GM19463 (cell line): ENCODE results near the gene C17orf107.
A peak's percentile ranks its signal among the peaks of the same experiment; 100 is the strongest.

Source experiments
- ATAC-seq: cut with Tn5 transposase; IDR thresholded peaks from one replicate; pipeline ENCODE4 v1.9.1; 2021; ENCODE audit warnings: mild to moderate bottlenecking, moderate library complexity; ENCODE audit not compliant: unreplicated experiment

The C17orf107 gene

DNA sequence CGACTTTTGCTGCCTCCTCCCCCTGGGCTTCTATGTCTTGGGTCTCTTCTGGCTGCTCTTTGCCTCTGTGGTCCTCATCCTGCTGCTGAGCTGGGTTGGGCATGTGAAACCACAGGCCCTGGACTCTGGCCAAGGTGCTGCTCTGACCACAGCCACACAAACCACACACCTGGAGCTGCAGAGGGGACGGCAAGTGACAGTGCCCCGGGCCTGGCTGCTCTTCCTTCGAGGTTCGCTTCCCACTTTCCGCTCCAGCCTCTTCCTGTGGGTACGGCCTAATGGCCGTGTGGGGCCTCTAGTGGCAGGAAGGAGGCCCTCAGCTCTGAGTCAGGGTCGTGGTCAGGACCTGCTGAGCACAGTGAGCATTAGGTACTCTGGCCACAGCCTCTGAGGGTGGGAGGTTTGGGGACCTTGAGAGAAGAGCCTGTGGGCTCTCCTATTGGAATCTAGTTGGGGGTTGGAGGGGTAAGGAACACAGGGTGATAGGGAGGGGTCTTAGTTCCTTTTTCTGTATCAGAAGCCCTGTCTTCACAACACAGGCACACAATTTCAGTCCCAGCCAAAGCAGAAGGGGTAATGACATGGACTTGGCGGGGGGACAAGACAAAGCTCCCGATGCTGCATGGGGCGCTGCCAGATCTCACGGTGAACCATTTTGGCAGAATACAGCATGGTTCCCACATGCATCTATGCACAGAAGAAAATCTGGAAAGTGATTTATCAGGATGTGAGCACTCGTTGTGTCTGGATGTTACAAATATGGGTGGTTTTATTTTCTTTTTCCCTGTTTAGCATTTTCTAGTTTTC lies 35.0 kb downstream of the C17orf107 start:
- ATAC-seq = no peak

DNA sequence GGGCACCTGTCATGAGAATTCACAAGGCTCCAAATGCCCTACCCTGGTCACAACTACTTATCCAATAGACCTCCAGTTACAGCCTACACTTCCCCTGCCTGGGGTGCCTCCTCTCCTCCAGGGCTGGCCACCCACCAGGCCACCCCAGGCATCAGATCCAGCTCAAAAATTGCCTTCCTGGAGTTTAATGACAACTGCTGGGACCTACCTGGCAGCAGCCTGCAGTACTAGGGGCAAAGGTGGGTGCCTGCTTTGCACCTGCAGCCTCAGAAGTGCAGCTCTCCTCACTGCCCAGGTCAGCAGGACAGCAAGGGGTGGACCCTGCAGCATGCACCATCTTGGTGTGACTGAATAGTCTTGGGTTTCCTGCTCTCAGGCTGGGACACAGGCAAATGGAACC lies 36.3 kb downstream of the C17orf107 start:
- ATAC-seq = no peak

DNA sequence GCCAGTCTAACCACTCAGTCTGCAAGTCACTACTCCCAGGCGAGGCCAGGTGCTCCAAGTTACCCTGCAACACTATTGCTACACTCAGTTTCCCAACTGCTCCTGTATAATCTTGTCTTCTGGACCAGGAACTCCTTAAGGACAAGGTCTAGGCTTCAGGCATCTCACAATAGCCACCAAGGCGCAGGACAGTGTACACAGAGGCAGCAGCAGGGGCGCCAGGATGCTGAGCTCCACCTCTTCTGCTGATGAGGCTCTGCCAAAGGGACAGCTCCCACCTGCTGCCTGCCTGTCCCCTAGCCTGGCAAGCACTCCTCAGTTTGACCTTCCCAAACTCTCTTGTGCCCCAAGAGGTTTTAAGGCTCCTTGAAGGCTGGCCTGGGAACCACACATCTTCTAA lies 37.1 kb downstream of the C17orf107 start:
- ATAC-seq = no peak

DNA sequence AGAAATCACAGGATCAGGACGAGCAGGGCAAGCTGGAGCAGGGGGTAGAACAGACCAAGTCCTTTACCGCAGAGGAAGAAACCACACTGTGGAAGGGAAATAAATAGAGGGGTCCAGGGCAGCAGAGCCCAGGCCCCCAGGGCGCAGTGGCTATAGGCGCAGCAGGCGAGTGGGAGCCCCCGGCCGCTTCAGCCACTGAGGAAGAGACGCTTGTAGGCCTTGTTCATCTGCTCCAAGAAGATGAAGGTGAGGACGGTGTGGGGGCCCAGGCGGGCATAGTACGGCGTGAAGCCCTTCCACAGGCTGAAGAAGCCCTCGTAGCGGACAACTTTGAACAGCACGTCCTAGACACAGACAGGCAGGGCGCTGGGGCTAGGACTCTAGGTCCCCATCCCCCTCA lies 38.2 kb downstream of the C17orf107 start:
- ATAC-seq = no peak

DNA sequence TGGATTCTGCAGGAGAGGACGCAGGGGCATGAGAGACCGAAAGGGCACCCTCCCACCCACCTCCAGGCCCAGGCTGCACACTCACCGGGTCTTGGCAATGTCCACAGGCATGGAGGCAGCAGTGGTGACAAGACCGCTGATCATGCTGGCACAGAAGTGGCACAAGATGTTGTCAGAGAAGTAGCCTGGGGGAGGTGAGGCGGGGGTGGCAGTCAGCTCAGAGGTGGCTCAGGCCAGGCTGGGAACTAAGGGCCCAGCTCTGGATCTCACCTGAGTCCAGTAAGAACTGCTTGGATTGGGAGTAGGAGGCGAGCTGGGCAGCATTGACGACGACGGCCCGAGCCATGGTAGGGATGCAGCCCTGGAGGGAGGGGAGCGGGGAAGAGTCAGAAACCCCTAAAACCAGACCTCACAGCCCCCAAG lies 38.7 kb downstream of the C17orf107 start:
- ATAC-seq = no peak

DNA sequence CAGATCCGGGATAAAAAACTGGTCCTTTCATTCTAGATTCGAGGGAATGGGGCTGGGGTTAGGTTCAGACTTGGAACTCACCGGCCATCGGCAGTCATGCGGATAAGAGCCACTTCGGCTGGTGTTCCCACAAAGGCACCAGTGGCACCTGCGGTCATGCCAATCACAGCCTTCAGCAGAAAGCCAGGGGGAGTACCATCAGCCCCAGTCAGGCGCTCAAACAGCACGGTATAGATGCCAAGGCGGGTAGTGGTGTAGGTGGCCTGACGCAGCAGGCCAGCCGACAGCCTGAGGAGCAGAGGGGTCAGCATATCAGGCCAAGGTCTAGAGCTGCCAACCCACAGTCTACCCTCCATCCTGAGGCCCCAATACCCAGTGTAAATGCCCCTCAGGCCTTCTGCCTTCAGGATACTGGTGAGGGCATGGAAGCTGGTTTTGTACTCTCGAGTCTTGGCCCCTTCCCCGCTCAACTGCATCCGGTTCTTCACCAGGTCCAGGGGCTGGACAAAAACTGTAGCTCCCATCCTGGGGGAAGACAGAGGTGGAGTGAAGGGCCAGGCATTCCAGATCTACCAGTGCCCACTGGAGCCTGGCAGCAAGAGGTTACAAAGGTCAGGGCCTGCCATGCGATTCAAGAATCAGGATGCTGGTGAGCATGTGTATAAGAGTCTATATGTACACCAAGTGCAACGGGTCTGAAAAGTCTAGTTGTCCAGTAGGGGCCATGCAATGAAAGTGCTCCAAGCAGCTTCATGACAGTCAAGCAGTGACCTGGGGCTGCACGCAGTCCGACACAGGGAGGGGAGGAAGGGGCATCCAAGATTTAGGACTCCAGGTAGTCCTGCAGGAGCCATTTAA lies 39.6 kb downstream of the C17orf107 start:
- no peak for ATAC-seq

DNA sequence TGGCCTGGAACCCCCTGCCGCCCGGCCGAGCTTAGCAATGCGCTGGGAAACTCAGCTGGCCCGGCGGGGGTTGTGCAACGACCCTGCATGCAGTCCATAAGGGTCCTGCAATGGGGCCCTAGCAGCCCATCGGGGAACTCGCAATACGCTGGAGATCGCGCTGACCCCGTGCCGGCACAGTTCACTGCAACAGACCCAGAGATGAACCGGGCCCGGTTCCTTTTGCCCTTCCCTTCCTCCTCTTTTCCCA lies 40.1 kb downstream of the C17orf107 start:
- ATAC-seq = no peak

DNA sequence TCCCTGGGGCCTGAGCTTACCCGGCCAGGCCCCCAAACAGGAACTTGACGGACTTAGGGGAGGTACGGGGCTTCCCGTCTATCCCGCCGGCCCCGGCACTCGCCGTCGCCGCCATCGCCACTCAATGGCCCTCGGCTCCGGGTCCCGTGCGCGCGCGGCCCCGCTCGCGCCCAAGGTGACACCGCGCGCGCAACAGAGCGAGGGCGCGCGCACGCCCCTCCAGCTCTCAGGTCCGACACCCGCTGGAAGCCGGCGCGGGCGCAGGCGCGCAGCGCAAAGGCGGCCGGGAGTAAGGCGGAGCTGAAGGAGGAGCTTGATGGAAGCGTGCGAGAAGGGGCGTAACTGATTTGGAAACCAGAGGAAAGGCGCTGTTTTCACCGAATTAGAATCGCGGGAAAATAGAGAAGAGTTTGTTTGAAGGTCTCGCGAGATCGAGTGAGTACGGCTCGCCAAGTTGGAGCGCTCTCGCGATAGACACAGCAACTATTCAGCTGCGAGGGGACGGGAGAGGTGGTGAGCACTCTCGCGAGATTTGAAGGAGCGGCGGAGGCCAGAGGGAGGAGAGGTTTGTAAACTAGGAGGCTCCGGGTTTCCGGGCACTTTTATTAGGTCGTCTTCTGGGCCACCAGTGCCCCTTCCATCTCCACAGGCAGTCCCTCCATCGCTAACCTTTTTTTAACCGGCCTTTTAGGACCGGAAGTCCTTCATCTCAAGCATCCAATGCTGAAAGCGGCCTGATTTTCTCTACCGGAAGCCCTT lies 40.6 kb downstream of the C17orf107 start, which contains the start of the genes RNF167 and SLC25A11:
TSS of gene RNF167 (plus strand) at position 473 of the 759 bp plus-strand sequence. CDS start 642 bp downstream, outside the sequence.
TSS of gene SLC25A11 (minus strand) at position 251 of the 759 bp plus-strand sequence. CDS start at position 115, 136 bp downstream.
- ATAC-seq = peak; percentile 75

DNA sequence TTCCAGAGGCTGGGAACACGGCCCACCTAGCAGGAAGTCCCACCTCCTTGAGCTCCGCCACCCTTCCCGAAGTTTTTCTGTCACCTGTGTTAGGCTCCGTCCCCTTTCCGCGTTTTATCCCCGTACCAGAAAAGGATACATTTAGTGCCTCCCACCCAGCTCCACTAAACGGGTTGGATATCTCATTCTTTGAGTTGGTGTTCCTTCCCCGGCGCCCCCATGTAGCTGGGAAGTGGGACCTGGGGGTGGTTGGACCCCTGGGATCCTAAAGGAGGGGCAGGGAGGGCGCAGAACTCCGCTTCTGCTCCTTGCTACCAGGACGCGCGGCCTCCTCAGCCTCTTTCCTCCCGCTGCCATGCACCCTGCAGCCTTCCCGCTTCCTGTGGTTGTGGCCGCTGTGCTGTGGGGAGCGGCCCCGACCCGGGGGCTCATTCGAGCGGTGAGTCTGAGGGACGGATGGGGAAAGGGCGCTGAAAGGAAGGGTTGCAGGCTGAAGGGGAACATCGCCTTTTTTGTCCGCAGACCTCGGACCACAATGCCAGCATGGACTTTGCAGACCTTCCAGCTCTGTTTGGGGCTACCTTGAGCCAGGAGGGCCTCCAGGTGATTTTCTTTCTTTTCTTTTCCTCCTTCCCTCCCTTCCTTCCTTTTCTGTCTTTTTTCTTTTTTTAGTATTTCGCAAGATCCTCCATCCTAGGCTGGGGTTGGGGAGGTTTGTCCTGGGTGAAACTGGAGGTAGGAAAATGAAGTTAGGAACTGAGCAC lies 41.4 kb downstream of the C17orf107 start:
- peak; percentile 14 for ATAC-seq

DNA sequence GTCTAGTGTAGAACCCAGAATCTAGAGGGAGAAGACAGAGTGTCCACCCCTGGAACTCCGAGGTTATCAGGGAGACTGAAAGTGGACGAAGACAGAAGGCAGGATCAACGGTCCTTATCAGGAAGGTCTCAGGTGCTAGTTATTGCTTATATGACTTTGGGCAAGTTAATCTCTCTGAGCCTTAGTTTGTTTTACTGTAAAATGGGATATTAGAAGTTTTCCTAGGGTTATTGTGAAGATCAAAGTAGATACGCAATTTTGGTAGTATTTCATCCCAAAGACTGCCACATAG lies 41.9 kb downstream of the C17orf107 start:
- ATAC-seq = no peak

DNA sequence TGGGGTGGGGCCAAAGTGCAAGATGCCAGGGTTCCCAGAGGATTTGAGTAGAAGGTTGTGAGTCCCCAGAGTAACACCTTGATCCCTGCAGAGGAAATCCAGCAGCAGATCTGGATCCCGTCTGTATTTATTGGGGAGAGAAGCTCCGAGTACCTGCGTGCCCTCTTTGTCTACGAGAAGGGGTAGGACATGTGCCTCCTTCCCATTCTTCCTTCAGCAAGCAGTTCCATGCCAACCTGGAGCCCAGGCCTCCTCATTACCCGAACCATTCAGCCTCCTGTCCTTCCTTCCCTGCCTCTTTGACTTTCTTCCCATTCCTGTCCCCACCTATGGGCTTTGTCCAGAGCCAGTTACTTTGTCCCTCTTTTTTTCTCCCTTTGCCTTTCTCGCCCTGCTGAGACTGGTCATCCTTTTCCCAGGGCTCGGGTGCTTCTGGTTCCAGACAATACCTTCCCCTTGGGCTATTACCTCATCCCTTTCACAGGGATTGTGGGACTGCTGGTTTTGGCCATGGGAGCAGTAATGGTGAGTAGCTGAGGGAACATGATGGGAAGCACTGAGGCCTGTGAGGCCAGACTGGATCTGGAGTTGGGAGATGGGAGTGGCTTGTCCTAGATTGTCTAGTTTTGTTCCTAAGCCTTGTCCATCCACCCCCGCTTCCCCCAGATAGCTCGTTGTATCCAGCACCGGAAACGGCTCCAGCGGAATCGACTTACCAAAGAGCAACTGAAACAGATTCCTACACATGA lies 43.6 kb downstream of the C17orf107 start:
- no peak for ATAC-seq

DNA sequence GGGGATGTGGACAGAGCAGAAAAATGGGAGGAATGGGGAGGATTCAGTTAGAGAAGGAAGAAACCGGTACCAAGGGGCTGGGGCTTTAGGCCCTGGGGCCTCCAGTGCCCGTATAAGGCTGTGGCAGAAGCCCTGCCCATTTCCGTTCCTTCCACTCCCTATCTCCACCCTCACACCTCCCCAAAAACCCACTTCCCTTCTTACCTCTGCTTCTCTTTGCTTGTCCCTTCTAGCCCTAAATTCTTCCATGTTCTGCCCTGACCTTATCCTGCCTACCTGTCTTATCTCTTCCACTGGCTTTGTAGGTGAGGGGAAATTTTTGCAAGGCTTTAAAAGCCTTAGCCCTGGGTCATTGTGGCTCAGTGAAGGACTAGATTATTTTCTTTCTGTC lies 44.8 kb downstream of the C17orf107 start:
- ATAC-seq = no peak

DNA sequence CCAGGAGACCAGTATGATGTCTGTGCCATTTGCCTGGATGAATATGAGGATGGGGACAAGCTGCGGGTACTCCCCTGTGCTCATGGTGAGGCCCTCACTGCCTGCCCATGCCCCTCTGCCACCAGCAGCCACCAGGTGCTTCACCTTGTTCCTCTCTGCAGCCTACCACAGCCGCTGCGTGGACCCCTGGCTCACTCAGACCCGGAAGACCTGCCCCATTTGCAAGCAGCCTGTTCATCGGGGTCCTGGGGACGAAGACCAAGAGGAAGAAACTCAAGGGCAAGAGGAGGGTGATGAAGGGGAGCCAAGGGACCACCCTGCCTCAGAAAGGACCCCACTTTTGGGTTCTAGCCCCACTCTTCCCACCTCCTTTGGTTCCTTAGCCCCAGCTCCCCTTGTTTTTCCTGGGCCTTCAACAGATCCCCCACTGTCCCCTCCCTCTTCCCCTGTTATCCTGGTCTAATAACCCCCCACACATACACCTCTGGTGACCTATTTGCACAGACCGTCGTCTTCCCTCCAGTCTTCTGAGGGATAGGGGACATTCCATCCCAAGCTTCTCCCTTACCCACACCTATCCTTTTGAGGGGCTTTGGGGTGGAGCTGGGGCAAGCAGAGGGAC lies 45.3 kb downstream of the C17orf107 start:
- ATAC-seq = no peak

DNA sequence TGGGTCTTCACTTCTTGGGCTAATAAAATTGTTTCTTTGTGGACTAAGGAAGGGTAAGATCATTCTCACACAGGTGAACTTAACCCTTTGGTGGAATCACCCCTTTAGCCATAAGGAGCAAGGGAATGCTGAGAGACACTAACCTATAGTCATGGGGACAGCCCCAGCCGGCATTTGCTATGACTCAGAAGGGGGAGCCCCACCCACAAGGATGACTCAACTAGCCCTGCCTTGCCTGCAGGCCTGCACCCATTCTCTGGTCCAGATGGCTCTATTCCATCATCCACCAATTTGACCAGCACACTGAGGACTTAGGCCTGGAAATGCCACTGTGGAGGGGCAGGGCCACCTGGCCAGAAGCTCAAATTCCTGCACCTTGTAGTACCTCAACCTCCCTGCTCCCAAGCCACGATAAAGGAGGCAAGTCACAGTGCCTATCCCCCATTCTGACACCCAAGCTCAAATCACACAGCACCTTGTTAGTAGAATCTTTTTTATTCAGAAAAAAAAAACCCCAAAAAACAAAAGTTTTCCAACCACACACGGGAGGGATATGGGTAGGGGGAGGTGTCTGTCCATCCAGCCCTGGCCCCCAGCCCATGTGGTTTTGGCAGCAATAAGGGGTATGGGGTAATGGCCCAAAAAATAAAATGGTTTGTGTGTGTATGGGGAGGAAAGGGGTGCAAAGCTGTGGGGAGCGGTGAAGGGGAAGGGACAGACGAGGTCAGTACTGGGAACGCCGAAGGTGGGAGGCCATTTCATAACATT lies 46.0 kb downstream of the C17orf107 start:
- peak; percentile 28 for ATAC-seq

DNA sequence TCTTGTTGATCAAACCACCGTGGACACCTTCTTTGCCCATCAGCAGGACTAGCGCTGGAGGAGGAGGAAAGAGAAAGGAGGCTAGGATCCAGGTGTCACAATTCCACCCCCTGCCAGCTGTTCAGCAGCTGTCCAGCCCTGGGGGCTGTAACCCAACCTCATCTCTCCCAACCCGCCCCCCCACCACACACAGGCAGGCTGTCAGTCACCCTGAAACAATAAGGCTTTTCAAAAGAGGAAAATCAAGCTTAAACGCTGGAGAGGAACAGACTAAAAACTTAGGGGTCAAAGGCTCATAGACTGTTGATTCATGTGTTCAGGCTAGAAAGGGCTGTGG lies 46.6 kb downstream of the C17orf107 start:
- ATAC-seq = no peak

DNA sequence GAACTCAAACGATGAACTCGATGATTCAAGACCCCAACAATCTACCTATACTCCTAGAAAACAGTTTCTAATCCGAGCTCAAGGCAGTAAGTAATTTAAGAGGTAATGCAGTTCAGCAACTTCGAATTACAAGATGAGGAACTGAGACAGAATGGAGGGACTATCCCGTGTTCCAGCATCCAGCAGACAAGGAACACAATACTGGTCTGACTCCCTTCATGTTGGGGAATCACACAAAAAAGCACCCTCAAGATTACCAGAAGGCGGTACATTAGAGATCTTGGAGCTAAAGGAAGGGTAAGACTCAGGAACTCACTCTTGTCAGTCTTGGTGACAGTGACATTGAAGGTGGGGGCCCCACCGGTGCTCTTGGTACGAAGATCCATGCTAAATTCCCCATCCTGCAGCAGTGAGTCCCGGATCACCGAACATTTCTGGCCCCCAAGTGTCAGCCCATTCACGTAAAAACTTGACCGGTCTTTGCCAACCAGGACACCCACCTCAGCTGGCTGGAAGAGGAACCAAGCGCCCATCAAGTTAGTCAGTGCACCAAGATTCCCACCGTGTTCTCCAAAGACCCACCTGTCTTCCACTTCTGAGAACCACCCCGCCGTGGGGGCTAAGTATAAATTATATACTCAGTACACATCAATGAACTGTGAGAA lies 47.1 kb downstream of the C17orf107 start:
- no peak for ATAC-seq

DNA sequence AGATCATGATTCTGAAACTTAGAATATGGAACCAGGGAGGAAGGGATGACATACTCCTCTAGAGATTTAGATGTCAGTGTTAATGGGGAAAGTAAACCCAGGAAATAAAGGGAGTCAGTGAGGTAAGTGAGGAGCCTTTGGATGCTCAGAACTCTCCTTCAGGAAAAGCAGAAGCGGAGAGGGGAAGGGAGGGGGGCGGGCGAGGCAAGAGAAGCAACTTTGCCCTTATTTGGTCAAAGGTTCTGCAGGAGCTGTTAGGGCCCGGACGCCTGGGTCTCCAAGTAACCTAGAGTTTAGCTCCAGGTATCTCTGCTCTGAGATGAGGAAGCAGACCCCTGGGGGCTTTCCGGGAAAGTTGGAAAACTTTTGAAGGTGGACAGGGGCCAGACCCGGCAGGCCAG lies 47.7 kb downstream of the C17orf107 start:
- no peak for ATAC-seq

DNA sequence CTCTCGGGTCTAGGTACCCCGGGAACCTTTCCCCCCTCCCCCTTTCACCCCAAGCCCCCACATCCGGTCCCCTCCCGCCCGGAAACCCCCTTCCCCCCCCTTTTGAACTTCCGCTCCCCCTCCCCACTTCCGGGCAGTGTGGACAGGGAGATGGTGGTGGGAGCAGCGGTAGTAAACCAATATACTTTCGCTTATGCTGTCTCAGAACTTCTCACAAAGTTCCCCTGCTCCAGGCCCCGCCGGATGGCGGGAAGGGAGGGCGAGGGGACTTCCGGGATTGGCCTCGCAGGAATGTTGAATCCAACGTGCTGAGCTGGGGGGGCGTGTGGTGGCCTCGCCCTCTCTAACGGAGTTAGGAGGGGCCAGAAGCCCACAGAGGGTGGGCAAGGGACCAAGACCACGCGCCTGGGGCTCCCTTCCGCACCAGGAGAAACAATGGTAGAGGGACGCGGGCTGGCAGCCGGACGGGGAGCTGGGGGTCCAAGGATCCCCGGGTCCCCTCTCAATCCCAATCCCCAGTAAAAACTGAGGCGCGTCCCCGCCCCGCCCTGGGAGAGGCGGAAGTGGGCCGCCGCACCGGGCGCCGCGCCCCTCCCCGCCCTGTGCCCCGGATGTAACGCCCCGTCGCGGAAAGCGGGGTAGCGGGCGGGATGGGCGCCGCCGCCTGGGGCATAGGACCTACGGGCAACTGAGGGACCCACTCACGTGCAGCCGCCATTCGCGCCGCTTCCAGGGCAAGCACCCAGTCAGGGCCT lies 48.3 kb downstream of the C17orf107 start:
- no peak for ATAC-seq
